H1 (cell line): ENCODE measurements around the gene KATNIP. TPM values are rescaled to one million over a fixed set of nuclear protein-coding genes. Genes with fewer than 3 reads are reported as not detected.

Experiments
- CTCF ChIA-PET: fragments of 300-600 bp; sonication (Branson Sonifier 250); formaldehyde crosslinking; loops from one replicate; lab custom pipeline; 2021; ENCODE audit not compliant: partially characterized antibody; lab: Charles Lee
- POLR2A ChIA-PET: fragments of 300-600 bp; sonication (Branson Sonifier 250); formaldehyde crosslinking; loops from one replicate; lab custom pipeline; 2021; ENCODE audit warnings: inconsistent platforms; ENCODE audit not compliant: partially characterized antibody; lab: Charles Lee
- DNase-seq, 2 experiments: peaks; one replicate each; pipeline versions ENCODE4 v3.0.0 to v3.0.0-alpha.2; 2010 to 2022; ENCODE audit warnings: low spot score in 2 of 2, low read depth in 1 of 2, mixed read lengths in 1 of 2
- FAIRE-seq: peaks from 2 replicates; lab custom pipeline; 2011; peaks lifted over from hg19 to GRCh38; lab: Jason Lieb, UNC
- H2AFZ ChIP-seq: 2 replicates; pipeline ENCODE4 v1.8.1; 2012; ENCODE audit warnings: low read length, inconsistent platforms
- H2AK5ac ChIP-seq: 2 replicates; pipeline ENCODE4 v1.6.1; 2013; ENCODE audit warnings: low read depth, low read length
- H2BK120ac ChIP-seq: replicated peaks from 2 replicates; pipeline ENCODE3; 2013; ENCODE audit warnings: low read depth, low read length, inconsistent platforms
- H2BK12ac ChIP-seq: 2 replicates; pipeline ENCODE4 v1.6.1; 2013; ENCODE audit warnings: low read depth, low read length
- H2BK15ac ChIP-seq: 2 replicates; pipeline ENCODE4 v1.6.1; 2013; ENCODE audit warnings: low read length
- H2BK20ac ChIP-seq: 2 replicates; pipeline ENCODE4 v1.6.1; 2013; ENCODE audit warnings: low read length
- H2BK5ac ChIP-seq: 2 replicates; pipeline ENCODE4 v1.6.1; 2013; ENCODE audit warnings: low read depth, low read length
- H3K14ac ChIP-seq: 2 replicates; pipeline ENCODE4 v1.6.1; 2013; ENCODE audit warnings: inconsistent platforms; ENCODE audit not compliant: insufficient read length
- H3K18ac ChIP-seq: 2 replicates; pipeline ENCODE4 v1.6.1; 2013; ENCODE audit warnings: low read length; ENCODE audit errors: extremely low read depth
- H3K23ac ChIP-seq: 2 replicates; pipeline ENCODE4 v1.6.1; 2013; ENCODE audit warnings: inconsistent platforms; ENCODE audit not compliant: insufficient read length
- H3K23me2 ChIP-seq: 2 replicates; pipeline ENCODE4 v1.6.1; 2013; ENCODE audit warnings: low read depth, low read length
- H3K27ac ChIP-seq: 2 replicates; pipeline ENCODE4 v1.6.1; 2011; ENCODE audit warnings: low read depth, low read length, inconsistent platforms
- H3K27me3 ChIP-seq, 4 experiments: replicated peaks in 1 of 4; 1 replicate in 1 of 4; 2 replicates in 3 of 4; pipeline versions ENCODE4 v1.6.1 to v1.8.1; 2011 to 2013; ENCODE audit warnings: low read length in 3 of 4, mild to moderate bottlenecking in 3 of 4, inconsistent platforms in 2 of 4, mixed read lengths in 2 of 4, moderate library complexity in 1 of 4; ENCODE audit not compliant: control insufficient read depth in 3 of 4, insufficient read depth in 3 of 4; ENCODE audit errors: extremely low read depth in 1 of 4
- H3K36me3 ChIP-seq, 4 experiments: 2 replicates each; pipeline versions ENCODE4 v1.6.1 to v1.8.1; 2011 to 2013; ENCODE audit warnings: mild to moderate bottlenecking in 4 of 4, low read length in 3 of 4, moderate library complexity in 2 of 4, control low read depth in 1 of 4, inconsistent platforms in 1 of 4; ENCODE audit not compliant: insufficient read depth in 4 of 4, control insufficient read depth in 2 of 4
- H3K4ac ChIP-seq: replicated peaks from 2 replicates; pipeline ENCODE3; 2013; ENCODE audit warnings: low read length, low read depth, mixed read lengths, inconsistent platforms; ENCODE audit not compliant: insufficient read length
- H3K4me1 ChIP-seq, 4 experiments: replicated peaks in 1 of 4; 1 replicate in 1 of 4; 2 replicates in 3 of 4; pipeline versions ENCODE4 v1.6.1 to v1.8.1; 2011 to 2013; ENCODE audit warnings: low read length in 3 of 4, inconsistent platforms in 2 of 4, mixed read lengths in 1 of 4; ENCODE audit not compliant: insufficient read depth in 4 of 4, control insufficient read depth in 3 of 4
- H3K4me2 ChIP-seq, 2 experiments: 2 replicates each; pipeline versions ENCODE4 v1.6.1 to v1.8.1; 2011 to 2013; ENCODE audit warnings: low read depth in 2 of 2, low read length in 2 of 2, control low read depth in 1 of 2, inconsistent platforms in 1 of 2, mild to moderate bottlenecking in 1 of 2; ENCODE audit not compliant: insufficient read depth in 1 of 2
- H3K4me3 ChIP-seq, 4 experiments: fragments of 200-600, 300-600 bp in 1 of 4; sonication (generic), shearing (Covaris generic), sonication (Bioruptor Twin) in 1 of 4; 2 replicates each; pipeline versions ENCODE4 v1.5.1 to v1.8.1; 2011 to 2016; ENCODE audit warnings: low read length in 4 of 4, low read depth in 3 of 4, control low read depth in 2 of 4, inconsistent platforms in 2 of 4, mild to moderate bottlenecking in 2 of 4, mixed read lengths in 1 of 4, moderate library complexity in 1 of 4; ENCODE audit not compliant: insufficient read depth in 2 of 4; ENCODE audit errors: extremely low read depth in 1 of 4
- H3K56ac ChIP-seq: replicated peaks from 2 replicates; pipeline ENCODE3; 2013; ENCODE audit warnings: low read depth, mild to moderate bottlenecking, mixed read lengths, low read length, inconsistent platforms; ENCODE audit not compliant: insufficient read length
- H3K79me1 ChIP-seq: 2 replicates; pipeline ENCODE4 v1.6.1; 2013; ENCODE audit warnings: low read depth, low read length, control low read depth
- H3K79me2 ChIP-seq, 2 experiments: 2 replicates each; pipeline versions ENCODE4 v1.6.1 to v1.8.1; 2012 to 2013; ENCODE audit warnings: low read length in 2 of 2, mild to moderate bottlenecking in 2 of 2, inconsistent platforms in 1 of 2; ENCODE audit not compliant: insufficient read depth in 2 of 2, control insufficient read depth in 1 of 2
- H3K9ac ChIP-seq, 4 experiments: replicated peaks in 1 of 4; 1 replicate in 1 of 4; 2 replicates in 3 of 4; pipeline versions ENCODE4 v1.6.1 to v1.8.1; 2011 to 2013; ENCODE audit warnings: low read depth in 3 of 4, low read length in 3 of 4, control low read depth in 2 of 4, mild to moderate bottlenecking in 2 of 4, moderate library complexity in 2 of 4, inconsistent platforms in 1 of 4; ENCODE audit errors: extremely low read depth in 1 of 4
- H3K9me3 ChIP-seq, 2 experiments: 2 replicates each; pipeline versions ENCODE4 v1.6.1 to v1.8.1; 2012 to 2013; ENCODE audit warnings: mild to moderate bottlenecking in 2 of 2, moderate library complexity in 2 of 2, control low read depth in 1 of 2, inconsistent platforms in 1 of 2, low read depth in 1 of 2, low read length in 1 of 2, mixed read lengths in 1 of 2; ENCODE audit not compliant: insufficient read depth in 2 of 2
- H4K20me1 ChIP-seq, 2 experiments: replicated peaks in 1 of 2; 2 replicates each; pipeline versions ENCODE3 to v1.8.1; 2011 to 2013; ENCODE audit warnings: inconsistent platforms in 2 of 2, low read length in 2 of 2, mild to moderate bottlenecking in 1 of 2; ENCODE audit not compliant: insufficient read depth in 2 of 2, control insufficient read depth in 1 of 2
- H4K5ac ChIP-seq: 2 replicates; pipeline ENCODE4 v1.6.1; 2013; ENCODE audit warnings: low read length, low read depth, mixed read lengths, inconsistent platforms; ENCODE audit not compliant: insufficient read length
- H4K8ac ChIP-seq: 2 replicates; pipeline ENCODE4 v1.8.0; 2013; ENCODE audit warnings: mild to moderate bottlenecking, moderate library complexity, low read length, inconsistent platforms; ENCODE audit not compliant: insufficient read depth; ENCODE audit errors: extremely low read depth
- H4K91ac ChIP-seq: replicated peaks from 2 replicates; pipeline ENCODE3; 2013; ENCODE audit warnings: low read length, mixed read lengths, inconsistent platforms; ENCODE audit not compliant: insufficient read length
- POU5F1 ChIP-seq: IDR thresholded peaks from 2 replicates; pipeline ENCODE4 v1.6.1; 2011; ENCODE audit warnings: low read depth, mild to moderate bottlenecking, low read length, moderate library complexity
- TAF1 ChIP-seq: IDR thresholded peaks from 2 replicates; pipeline ENCODE4 v1.6.1; 2011; ENCODE audit warnings: mild to moderate bottlenecking, low read depth, low read length
- TEAD4 ChIP-seq: IDR thresholded peaks from 2 replicates; pipeline ENCODE4 v1.6.1; 2012; ENCODE audit warnings: low read depth, low read length, inconsistent platforms, mixed read lengths
- WGBS, 2 experiments: shearing (Covaris generic) in 1 of 2; methylation state at CpG; one replicate each; pipeline versions ENCODE4 v1.1.6 to v1.1.7; 2013 to 2015; ENCODE audit warnings: low lambda C conversion rate in 2 of 2, mixed read lengths in 2 of 2, inconsistent platforms in 1 of 2, low coverage in 1 of 2, missing lambda C conversion rate in 1 of 2; ENCODE audit not compliant: insufficient replicate concordance in 2 of 2, insufficient coverage in 1 of 2, insufficient read length in 1 of 2; ENCODE audit errors: extremely low coverage in 1 of 2, missing lambda C conversion rate in 1 of 2; 5-methylcytosine and 5-hydroxymethylcytosine counted together
- polyA plus RNA-seq, 7 experiments: library from polyadenylated mRNA; depleted of rRNA in 3 of 7; stranded (reverse) in 5 of 7; unstranded in 2 of 7; fragments of >200 nt in 5 of 7; fragments of 200-250 nt in 2 of 7; gene quantifications; 1 replicate in 5 of 7; 2 replicates in 1 of 7; 4 replicates in 1 of 7; pipeline versions ENCODE4 v1.2.1 to v1.2.3, GENCODE V29; 2011 to 2013; ENCODE audit warnings: missing spikeins in 2 of 7, mixed read lengths in 2 of 7
- total RNA-seq: library from RNA; stranded (reverse); fragmentation: NEBNext Ultra II Directional; extraction: Animal tissue kit (Norgen Biotek cat#: 25700); gene quantifications from 2 replicates; pipeline ENCODE4 v1.2.1, GENCODE V29; 2021

The KATNIP gene
- total and polyA plus RNA-seq, 2 of the 8 experiments (the other 6 are each of a cell fraction or from before 2014, with no cell fraction given), result 7.9 to 20.0 TPM

GRCh38 chr16:27591837-27592236 lies 41.9 kb downstream of the KATNIP start:
- H4K5ac ChIP-seq, result no peak overlapping the region
- FAIRE-seq, result no peak
- no peaks in the 10 kb centered on the region for H3K79me1 ChIP-seq
- H3K23me2 ChIP-seq, result no peaks in the 10 kb centered on the region
- CTCF ChIA-PET, result interaction anchor here (1.2 kb wide), 1 partner anchor 78 kb away, joined by 3 read pairs; no protein-coding TSS in a partner anchor
- no peak for TF ChIP-seq POU5F1
- no peak for TF ChIP-seq TAF1
- no peak for TF ChIP-seq TEAD4
- no peak overlapping the region for H2BK5ac ChIP-seq
- H3K4me2 ChIP-seq, result no peak overlapping the region
- no peak overlapping the region for H2BK20ac ChIP-seq
- H3K18ac ChIP-seq, result no peak overlapping the region
- H4K20me1 ChIP-seq, result no peaks in the 10 kb centered on the region
- no peak overlapping the region for H3K23ac ChIP-seq
- DNase-seq, result no peak
- no peak overlapping the region for H4K8ac ChIP-seq
- H2AK5ac ChIP-seq, result no peak overlapping the region
- H3K27me3 ChIP-seq, result no peaks in the 10 kb centered on the region
- H3K4me1 ChIP-seq, result no peaks in the 10 kb centered on the region
- H3K36me3 ChIP-seq, result no peaks in the 10 kb centered on the region
- no peak overlapping the region for H3K4ac ChIP-seq
- H3K9me3 ChIP-seq, result no peaks in the 10 kb centered on the region; a peak in 1 of 4 replicates
- no peak overlapping the region for H2AFZ ChIP-seq
- no peak overlapping the region for H2BK12ac ChIP-seq
- H3K56ac ChIP-seq, result no peak overlapping the region
- H3K4me3 ChIP-seq, result no peak overlapping the region
- POLR2A ChIA-PET, result no interaction called here
- no peaks in the 10 kb centered on the region for H3K79me2 ChIP-seq
- no peak overlapping the region for H4K91ac ChIP-seq
- no peak overlapping the region for H2BK15ac ChIP-seq
- H3K14ac ChIP-seq, result no peak overlapping the region
- H3K9ac ChIP-seq, result no peak overlapping the region
- H2BK120ac ChIP-seq, result no peak overlapping the region
- no peak overlapping the region for H3K27ac ChIP-seq
- WGBS, 2 experiments, result 100% methylated on average over 4 of the region's 4 CpGs; no CpG with 5 or more reads in 1 of the 2 experiments
